Kidney epithelial cell (primary cell): ENCODE results near the gene ASB6. TPM values are rescaled to one million over a fixed set of nuclear protein-coding genes. Genes with fewer than 3 reads are reported as not detected.

Experiments used
- DNase-seq: peaks from one replicate; pipeline ENCODE4 v3.0.0-alpha.2; 2010; ENCODE audit warnings: low read depth
- H3K27me3 ChIP-seq: 2 replicates; pipeline ENCODE4 v1.6.0; 2011; ENCODE audit warnings: low read length; ENCODE audit not compliant: control insufficient read depth, insufficient read depth
- H3K36me3 ChIP-seq: 2 replicates; pipeline ENCODE4 v1.5.1; 2011; ENCODE audit warnings: low read length; ENCODE audit not compliant: control insufficient read depth, insufficient read depth
- H3K4me3 ChIP-seq: 2 replicates; pipeline ENCODE4 v1.5.1; 2011; ENCODE audit warnings: low read depth, mild to moderate bottlenecking, control low read depth, low read length
- total RNA-seq: library from RNA; depleted of rRNA; stranded (reverse); fragments of >200 nt; gene quantifications from 2 replicates; pipeline ENCODE4 v1.2.3, GENCODE V29; 2015
- TF ChIP-seq, protein P1 (sequence below): IDR thresholded peaks from 2 replicates; pipeline ENCODE4 v1.5.1; 2011; ENCODE audit warnings: mild to moderate bottlenecking, moderate library complexity, low read length, control low read depth, inconsistent platforms; ENCODE audit not compliant: insufficient read depth, poor library complexity, severe bottlenecking

ASB6 gene
- total RNA-seq, 1 donor from 2014 or later: 27.0 TPM

DNA sequence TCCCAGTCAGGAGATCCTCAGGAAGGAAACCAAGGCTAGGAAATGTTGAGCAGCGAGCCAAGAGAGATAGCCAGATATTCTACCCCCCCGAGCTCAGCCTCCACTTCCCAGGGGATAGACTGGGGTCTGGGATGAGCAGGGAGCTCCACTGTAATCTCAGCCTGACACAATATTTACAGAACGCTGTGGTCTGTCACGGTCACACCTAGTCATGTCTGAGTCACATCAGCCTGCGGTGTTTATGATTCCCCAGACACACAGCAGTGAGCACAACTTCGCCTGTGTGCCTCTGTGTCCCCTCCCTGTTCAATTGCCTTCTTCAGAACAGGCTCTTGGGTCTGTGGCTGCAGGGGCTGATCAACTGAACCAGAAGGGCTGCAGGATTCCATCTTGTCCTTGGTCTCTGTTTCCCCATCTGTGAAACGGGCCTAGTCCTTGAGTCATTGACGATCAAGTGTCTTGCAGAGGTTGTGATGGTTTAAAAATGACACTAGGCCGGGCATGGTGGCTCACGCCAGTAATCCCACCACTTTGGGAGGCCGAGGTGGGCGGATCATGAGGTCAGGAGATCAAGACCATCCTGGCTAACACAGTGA is 14.9 kb upstream of the ASB6 start:
- DNase-seq: peak; percentile 50
- no peaks in the 10 kb centered on the region for H3K36me3 ChIP-seq
- TF ChIP-seq, protein P1, sequence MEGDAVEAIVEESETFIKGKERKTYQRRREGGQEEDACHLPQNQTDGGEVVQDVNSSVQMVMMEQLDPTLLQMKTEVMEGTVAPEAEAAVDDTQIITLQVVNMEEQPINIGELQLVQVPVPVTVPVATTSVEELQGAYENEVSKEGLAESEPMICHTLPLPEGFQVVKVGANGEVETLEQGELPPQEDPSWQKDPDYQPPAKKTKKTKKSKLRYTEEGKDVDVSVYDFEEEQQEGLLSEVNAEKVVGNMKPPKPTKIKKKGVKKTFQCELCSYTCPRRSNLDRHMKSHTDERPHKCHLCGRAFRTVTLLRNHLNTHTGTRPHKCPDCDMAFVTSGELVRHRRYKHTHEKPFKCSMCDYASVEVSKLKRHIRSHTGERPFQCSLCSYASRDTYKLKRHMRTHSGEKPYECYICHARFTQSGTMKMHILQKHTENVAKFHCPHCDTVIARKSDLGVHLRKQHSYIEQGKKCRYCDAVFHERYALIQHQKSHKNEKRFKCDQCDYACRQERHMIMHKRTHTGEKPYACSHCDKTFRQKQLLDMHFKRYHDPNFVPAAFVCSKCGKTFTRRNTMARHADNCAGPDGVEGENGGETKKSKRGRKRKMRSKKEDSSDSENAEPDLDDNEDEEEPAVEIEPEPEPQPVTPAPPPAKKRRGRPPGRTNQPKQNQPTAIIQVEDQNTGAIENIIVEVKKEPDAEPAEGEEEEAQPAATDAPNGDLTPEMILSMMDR: no peak

DNA sequence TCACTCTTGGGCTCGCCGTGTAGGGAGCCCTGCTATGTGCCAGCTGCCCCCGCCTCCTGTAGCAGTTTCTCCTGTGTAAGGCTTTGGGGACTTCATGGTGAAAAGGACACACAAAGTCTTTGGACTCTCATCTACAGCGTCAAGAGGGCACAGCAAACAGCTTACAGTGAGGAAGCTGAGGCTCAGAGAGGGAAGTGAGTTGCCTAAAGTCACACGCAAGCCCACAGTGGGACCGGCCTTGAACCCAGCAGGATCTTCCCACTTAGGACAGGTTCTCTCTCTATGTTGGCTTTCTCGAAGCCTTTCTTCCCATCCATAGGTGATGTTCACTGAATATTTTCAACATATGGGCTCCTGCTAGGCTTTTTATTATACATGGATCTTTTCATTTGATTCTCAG is 13.7 kb upstream of the ASB6 start:
- TF ChIP-seq, protein P1: no peak
- Histone ChIP-seq H3K36me3 (no peaks in the 10 kb centered on the region), H3K27me3 (peaks cover 3% of the 10 kb centered on the region), H3K4me3 (no peak overlapping the region)
- DNase-seq: no peak

More for the DNA sequence above, 14.9 kb upstream of the ASB6 start:
- H3K27me3 ChIP-seq: peaks cover 3% of the 10 kb centered on the region
- no peak overlapping the region for H3K4me3 ChIP-seq

DNA sequence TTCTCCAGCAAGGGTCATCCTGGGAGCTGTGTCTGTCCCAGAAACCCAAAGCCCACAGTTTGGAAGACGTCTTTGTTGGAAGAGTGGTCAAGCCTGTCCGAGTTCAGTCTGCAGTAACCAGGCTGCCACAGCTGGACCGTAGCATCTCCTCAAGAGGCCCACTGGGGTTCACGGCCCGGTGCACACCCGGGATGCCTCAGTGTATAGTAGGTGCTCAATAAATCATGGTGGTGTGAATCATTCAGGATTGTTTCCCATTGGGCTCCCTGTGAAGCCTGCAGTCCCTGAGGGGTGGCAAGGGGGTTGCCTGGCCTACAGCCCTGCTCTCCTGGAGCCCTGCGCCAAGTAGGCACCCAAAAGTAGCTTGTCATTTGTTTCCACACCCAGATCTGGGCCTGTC is 13.2 kb upstream of the ASB6 start:
- peaks cover 3% of the 10 kb centered on the region for H3K27me3 ChIP-seq
- DNase-seq: no peak
- no peaks in the 10 kb centered on the region for H3K36me3 ChIP-seq
- TF ChIP-seq, protein P1: no peak
- H3K4me3 ChIP-seq: no peak overlapping the region

DNA sequence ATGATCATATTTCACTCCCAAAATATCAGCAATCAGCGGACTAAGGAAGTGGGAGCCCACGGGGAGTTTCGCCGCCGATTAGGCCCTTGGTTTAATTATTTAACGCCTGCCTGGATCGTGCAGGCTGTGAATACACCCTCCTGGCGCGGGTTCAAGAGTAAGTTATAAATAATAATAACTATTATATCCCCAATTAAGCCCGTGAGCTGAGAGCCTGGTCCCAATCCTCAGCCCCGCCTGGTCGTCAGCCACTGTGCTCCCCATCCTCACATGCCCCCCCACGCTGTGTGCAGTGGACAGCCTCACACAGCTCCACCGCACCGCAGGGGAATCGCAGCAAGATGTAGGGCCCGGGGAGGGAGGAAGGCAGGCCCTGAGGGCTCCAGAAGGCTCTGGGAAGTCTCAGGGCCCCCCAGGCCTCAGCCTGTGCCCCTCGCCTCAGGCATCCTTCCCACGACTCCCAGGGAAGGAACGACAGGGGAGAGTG is 12.6 kb upstream of the ASB6 start:
- H3K4me3 ChIP-seq: no peak overlapping the region
- no peak for DNase-seq
- no peaks in the 10 kb centered on the region for H3K36me3 ChIP-seq
- TF ChIP-seq, protein P1: no peak
- peaks cover 3% of the 10 kb centered on the region for H3K27me3 ChIP-seq

DNA sequence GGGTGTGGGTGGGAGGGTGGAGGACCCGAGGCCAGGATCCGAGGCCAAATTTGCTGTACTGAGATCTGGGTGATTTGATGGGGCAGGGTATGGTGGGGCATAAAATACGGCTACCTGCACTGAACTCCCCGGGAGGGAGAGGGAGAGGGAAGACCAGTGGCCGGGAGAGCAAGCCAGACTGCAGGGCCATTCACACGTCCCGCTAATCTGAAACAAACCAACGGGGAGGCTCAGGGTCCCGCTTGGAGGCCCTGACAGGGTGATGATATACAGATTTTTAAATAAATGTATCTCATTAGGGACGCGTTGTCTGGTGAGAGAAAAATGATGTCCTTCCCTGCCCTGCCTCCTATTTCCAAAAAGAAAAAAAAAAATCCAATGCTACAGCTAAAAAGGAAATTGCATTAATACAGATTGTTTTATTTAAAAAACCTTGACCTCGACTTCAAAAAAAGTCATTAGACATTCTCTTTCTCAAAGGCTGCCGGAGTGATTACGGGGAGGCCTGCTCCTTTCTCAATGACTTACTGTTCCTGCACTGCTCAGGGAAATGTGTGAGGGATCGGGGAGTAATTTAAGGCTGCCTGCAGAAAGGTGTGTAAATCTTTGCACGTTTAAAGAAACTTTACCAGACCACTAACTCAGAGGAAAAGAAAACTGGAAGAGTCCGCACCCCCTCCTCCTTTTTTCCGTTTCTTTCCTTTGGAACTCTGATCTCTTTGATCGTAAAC is 12.0 kb upstream of the ASB6 start:
- Histone ChIP-seq H3K4me3 (no peak overlapping the region), H3K27me3 (peaks cover 3% of the 10 kb centered on the region), H3K36me3 (no peaks in the 10 kb centered on the region)
- DNase-seq: no peak
- TF ChIP-seq, protein P1: no peak
